Measurements from ENCODE around the gene PSMD14. TPM values are rescaled to one million over a fixed set of nuclear protein-coding genes. Genes with fewer than 3 reads are reported as not detected.

PSMD14 gene
- total RNA-seq, 1 experiment from 2014 or later: 83.7 TPM

GRCh38 chr2:161307676-161308075, 549 bp upstream of the PSMD14 start:
- no peaks in the 10 kb centered on the region for H3K23me2 ChIP-seq (ENCODE audit: insufficient read length, low read depth, low read length, poor library complexity, severe bottlenecking)
- no peak overlapping the region for H3K4ac ChIP-seq (ENCODE audit: low read depth, low read length)
- no peaks in the 10 kb centered on the region for H3K27me3 Mint-ChIP-seq (ENCODE audit: low read depth)
- H3K14ac ChIP-seq (ENCODE audit: insufficient read depth, low read length): no peak overlapping the region
- no peak overlapping the region for H2BK15ac ChIP-seq (ENCODE audit: low read depth, low read length)
- no peak overlapping the region for H3K27ac ChIP-seq (ENCODE audit: insufficient read length, low read depth, low read length)
- H3K9ac ChIP-seq (ENCODE audit: extremely low read depth, insufficient read length, low read length): peak overlapping the region; percentile 55
- peaks cover 2 to 5% of the 10 kb centered on the region in 2 experiments; a peak in 3 of 5 replicates for H3K9me3 Mint-ChIP-seq
- peaks cover 23% of the 10 kb centered on the region for H3K79me2 ChIP-seq (ENCODE audit: insufficient read depth, low read length)
- H2AFZ ChIP-seq (ENCODE audit: low read length): peak overlapping the region; percentile 50
- H4K5ac ChIP-seq (ENCODE audit: insufficient read length, low read depth, low read length): no peak overlapping the region
- TF ChIP-seq CTCF (conservative IDR thresholded peaks at IDR 0.05): no peak
- H3K4me3 Mint-ChIP-seq: peak overlapping the region; percentile 84 to 87
- H2BK12ac ChIP-seq (ENCODE audit: insufficient read length, low read depth, low read length): no peak overlapping the region
- WGBS (ENCODE audit: extremely low coverage, insufficient read length, low lambda C conversion rate): no CpG with 5 or more reads among the region's 6 CpGs
- no peaks in the 10 kb centered on the region for H3K27me3 ChIP-seq (ENCODE audit: insufficient read depth, low read length)
- H3K56ac ChIP-seq (ENCODE audit: insufficient read length, low read depth, low read length): no peak overlapping the region
- H4K91ac ChIP-seq (ENCODE audit: insufficient read length, low read depth, low read length): no peak overlapping the region
- H2BK120ac ChIP-seq (ENCODE audit: low read depth, low read length, poor library complexity, severe bottlenecking): no peak overlapping the region
- H3K18ac ChIP-seq (ENCODE audit: insufficient read length, low read depth, low read length): no peak overlapping the region
- peak overlapping the region; percentile 91 for H3K4me2 ChIP-seq (ENCODE audit: insufficient read depth, insufficient read length, low read length)
- H4K8ac ChIP-seq (replicated peaks; ENCODE audit: insufficient read length, low read depth, low read length): no peak overlapping the region
- no peaks in the 10 kb centered on the region for H3K79me1 ChIP-seq (ENCODE audit: insufficient read depth, low read depth, low read length, poor library complexity, severe bottlenecking)
- no peaks in the 10 kb centered on the region for H4K20me1 ChIP-seq (ENCODE audit: control insufficient read depth, insufficient read depth, insufficient read length)
- H3K4me1 ChIP-seq (ENCODE audit: insufficient read depth, low read length): no peaks in the 10 kb centered on the region
- no peaks in the 10 kb centered on the region for H3K9me3 ChIP-seq (ENCODE audit: control insufficient read depth, low read depth, low read length)
- no peak overlapping the region for H3K23ac ChIP-seq (ENCODE audit: insufficient read length, low read depth, low read length)
- H3K4me1 Mint-ChIP-seq: peaks cover 12 to 19% of the 10 kb centered on the region in 2 experiments
- H2BK20ac ChIP-seq (ENCODE audit: low read depth, low read length, poor library complexity, severe bottlenecking): no peak overlapping the region
- DNase-seq: no peak
- H3T11ph ChIP-seq (ENCODE audit: low read length): no peak overlapping the region
- peaks cover 1 to 24% (median 6%) of the 10 kb centered on the region in 3 experiments; a peak in 5 of 7 replicates for H3K36me3 Mint-ChIP-seq (ENCODE audit: insufficient read depth in 1 of 3, low read depth in 3 of 3)
- no peak overlapping the region for H2AK5ac ChIP-seq (ENCODE audit: insufficient read length, low read length)
- H2BK5ac ChIP-seq (ENCODE audit: insufficient read length, low read length): no peak overlapping the region
- peak overlapping the region; percentile 46 to 96 (median 94) for H3K27ac Mint-ChIP-seq
